Endothelial cell (in vitro differentiated cells): Measurements from ENCODE around the gene ADAT3. TPM values are rescaled to one million over a fixed set of nuclear protein-coding genes. Genes with fewer than 3 reads are reported as not detected.

Experiments
- DNase-seq: peaks from one replicate; pipeline ENCODE4 v3.0.0; 2021; ENCODE audit warnings: low spot score
- H3K27ac Mint-ChIP-seq: one replicate; pipeline ENCODE4 v1.8.0; 2021; ENCODE audit warnings: mixed read lengths, inconsistent platforms; ENCODE audit not compliant: unreplicated experiment
- H3K27me3 Mint-ChIP-seq: one replicate; pipeline ENCODE4 v1.8.0; 2021; ENCODE audit warnings: mild to moderate bottlenecking, moderate library complexity, mixed read lengths, inconsistent platforms; ENCODE audit not compliant: unreplicated experiment
- H3K36me3 Mint-ChIP-seq: one replicate; pipeline ENCODE4 v1.8.0; 2021; ENCODE audit warnings: mild to moderate bottlenecking, low read depth, mixed read lengths, inconsistent platforms; ENCODE audit not compliant: unreplicated experiment
- H3K4me1 Mint-ChIP-seq: one replicate; pipeline ENCODE4 v1.8.0; 2021; ENCODE audit warnings: mild to moderate bottlenecking, mixed read lengths, inconsistent platforms; ENCODE audit not compliant: unreplicated experiment
- H3K4me3 Mint-ChIP-seq: one replicate; pipeline ENCODE4 v1.8.0; 2021; ENCODE audit warnings: mild to moderate bottlenecking, mixed read lengths, inconsistent platforms; ENCODE audit not compliant: unreplicated experiment
- H3K9me3 Mint-ChIP-seq: one replicate; pipeline ENCODE4 v1.8.0; 2021; ENCODE audit warnings: mixed read lengths, inconsistent platforms; ENCODE audit not compliant: unreplicated experiment
- CTCF ChIP-seq: fragments of 200-600 bp; sonication (generic); IDR thresholded peaks from one replicate; pipeline ENCODE4 v1.5.0; 2021; ENCODE audit warnings: antibody characterized with exemption; ENCODE audit not compliant: unreplicated experiment
- total RNA-seq: library from RNA; stranded (reverse); fragmentation: NEBNext Ultra II Directional; extraction: Animal tissue kit (Norgen Biotek cat#: 25700); gene quantifications from one replicate; pipeline ENCODE4 v1.2.1, GENCODE V29; 2021; ENCODE audit not compliant: unreplicated experiment

ADAT3 gene
- total RNA-seq, 1 donor from 2014 or later, result 10.5 TPM

GRCh38 chr19:1954532-1954933, 49.3 kb downstream of the ADAT3 start:
- H3K9me3 Mint-ChIP-seq, result no peaks in the 10 kb centered on the region
- H3K4me3 Mint-ChIP-seq, result no peak overlapping the region
- H3K4me1 Mint-ChIP-seq, result peaks cover 5% of the 10 kb centered on the region
- TF ChIP-seq CTCF, result no peak
- DNase-seq, result no peak
- no peak overlapping the region for H3K27ac Mint-ChIP-seq
- peaks cover 3% of the 10 kb centered on the region for H3K27me3 Mint-ChIP-seq
- H3K36me3 Mint-ChIP-seq, result peaks cover 4% of the 10 kb centered on the region

GRCh38 chr19:1955171-1956121, 50.2 kb downstream of the ADAT3 start:
- peaks cover 7% of the 10 kb centered on the region for H3K27me3 Mint-ChIP-seq
- H3K4me3 Mint-ChIP-seq, result no peak overlapping the region
- peaks cover 5% of the 10 kb centered on the region for H3K36me3 Mint-ChIP-seq
- peaks cover 3% of the 10 kb centered on the region for H3K4me1 Mint-ChIP-seq
- TF ChIP-seq CTCF, result no peak
- no peaks in the 10 kb centered on the region for H3K9me3 Mint-ChIP-seq
- no peak for DNase-seq
- no peak overlapping the region for H3K27ac Mint-ChIP-seq

- Mint-ChIP-seq H3K4me3 (no peak overlapping the region), H3K36me3 (peaks cover 7% of the 10 kb centered on the region), H3K4me1 (peaks cover 3% of the 10 kb centered on the region), H3K9me3 (no peaks in the 10 kb centered on the region), H3K27ac (peak overlapping the region; percentile 13), H3K27me3 (peaks cover 7% of the 10 kb centered on the region)
- no peak for TF ChIP-seq CTCF
- no peak for DNase-seq
Observed at GRCh38 chr19:1956122-1956494, 50.9 kb downstream of the ADAT3 start.

GRCh38 chr19:1956868-1957492, 51.8 kb downstream of the ADAT3 start:
- DNase-seq, result no peak
- H3K27ac Mint-ChIP-seq, result no peak overlapping the region
- no peak for TF ChIP-seq CTCF

More at GRCh38 chr19:1956868-1957492, 51.8 kb downstream of the ADAT3 start:
- Mint-ChIP-seq H3K36me3 (peaks cover 7% of the 10 kb centered on the region), H3K9me3 (no peaks in the 10 kb centered on the region), H3K4me1 (peaks cover 3% of the 10 kb centered on the region), H3K27me3 (peaks cover 7% of the 10 kb centered on the region), H3K4me3 (no peak overlapping the region)
